ENCODE measurements around the gene AOC3. TPM values are rescaled to one million over a fixed set of nuclear protein-coding genes. Genes with fewer than 3 reads are reported as not detected.

AOC3 gene
- total RNA-seq, 2 donors from 2014 or later: 20.7 to 57.7 TPM

- no peak overlapping the region for H3K4me3 ChIP-seq
- no peak overlapping the region for H3K27ac ChIP-seq
- no peaks in the 10 kb centered on the region for H3K9me3 ChIP-seq
- DNase-seq (ENCODE audit: low spot score): no peak
- WGBS: 69% methylated on average over 6 of the region's 6 CpGs
- TF ChIP-seq POLR2A (IDR thresholded peaks at IDR 0.05): no peak
- TF ChIP-seq POLR2AphosphoS5 (IDR thresholded peaks at IDR 0.05): no peak
- TF ChIP-seq, protein P1, sequence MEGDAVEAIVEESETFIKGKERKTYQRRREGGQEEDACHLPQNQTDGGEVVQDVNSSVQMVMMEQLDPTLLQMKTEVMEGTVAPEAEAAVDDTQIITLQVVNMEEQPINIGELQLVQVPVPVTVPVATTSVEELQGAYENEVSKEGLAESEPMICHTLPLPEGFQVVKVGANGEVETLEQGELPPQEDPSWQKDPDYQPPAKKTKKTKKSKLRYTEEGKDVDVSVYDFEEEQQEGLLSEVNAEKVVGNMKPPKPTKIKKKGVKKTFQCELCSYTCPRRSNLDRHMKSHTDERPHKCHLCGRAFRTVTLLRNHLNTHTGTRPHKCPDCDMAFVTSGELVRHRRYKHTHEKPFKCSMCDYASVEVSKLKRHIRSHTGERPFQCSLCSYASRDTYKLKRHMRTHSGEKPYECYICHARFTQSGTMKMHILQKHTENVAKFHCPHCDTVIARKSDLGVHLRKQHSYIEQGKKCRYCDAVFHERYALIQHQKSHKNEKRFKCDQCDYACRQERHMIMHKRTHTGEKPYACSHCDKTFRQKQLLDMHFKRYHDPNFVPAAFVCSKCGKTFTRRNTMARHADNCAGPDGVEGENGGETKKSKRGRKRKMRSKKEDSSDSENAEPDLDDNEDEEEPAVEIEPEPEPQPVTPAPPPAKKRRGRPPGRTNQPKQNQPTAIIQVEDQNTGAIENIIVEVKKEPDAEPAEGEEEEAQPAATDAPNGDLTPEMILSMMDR (IDR thresholded peaks at IDR 0.05): no peak
- H3K4me1 ChIP-seq (replicated peaks): no peaks in the 10 kb centered on the region
- H3K36me3 ChIP-seq: no peaks in the 10 kb centered on the region
- no peaks in the 10 kb centered on the region for H3K27me3 ChIP-seq (replicated peaks; ENCODE audit: insufficient read depth)
- intact Hi-C loops (cut with DNase I): no loop called here
These were observed 53.1 kb downstream of the AOC3 start for GRCh38 chr17:42904110-42904469.

DNA sequence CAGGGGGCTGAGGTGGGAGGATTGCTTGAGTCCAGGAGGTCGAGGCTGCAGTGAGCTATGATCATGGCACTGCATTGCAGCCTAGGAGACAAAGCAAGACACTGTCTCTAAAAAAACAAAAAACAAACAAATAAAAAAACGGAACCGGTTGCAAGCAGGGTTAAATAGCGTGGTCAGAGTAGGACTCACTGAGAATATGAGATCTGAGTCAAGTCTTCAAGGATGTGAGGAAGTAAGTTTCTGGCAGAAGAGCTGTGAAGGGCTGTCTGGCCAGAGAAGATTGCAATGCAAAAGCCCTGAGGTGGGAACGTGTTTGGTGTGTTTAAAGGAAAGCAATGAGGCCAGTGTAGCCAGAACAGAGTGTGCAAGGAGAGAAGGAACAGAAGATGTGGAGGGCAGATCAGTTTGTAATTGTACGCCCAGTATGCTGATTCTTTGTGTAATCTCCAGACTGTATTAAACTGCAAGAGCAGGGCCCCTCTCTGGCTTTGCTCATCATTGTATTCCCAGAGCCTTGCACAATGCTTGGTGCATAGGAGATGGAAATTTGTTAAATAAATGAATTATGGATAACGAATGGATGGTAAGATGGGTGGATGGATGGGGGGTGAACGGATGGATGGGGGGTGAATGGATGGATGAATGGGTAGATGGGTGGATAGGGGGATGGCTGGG lies 55.9 kb downstream of the AOC3 start:
- no peak overlapping the region for H3K27ac ChIP-seq
- no peaks in the 10 kb centered on the region for H3K27me3 ChIP-seq (replicated peaks; ENCODE audit: insufficient read depth)
- intact Hi-C loops (cut with DNase I): no loop called here
- no peaks in the 10 kb centered on the region for H3K36me3 ChIP-seq
- DNase-seq (ENCODE audit: low spot score): no peak
- TF ChIP-seq, protein P1 (IDR thresholded peaks at IDR 0.05): no peak
- TF ChIP-seq POLR2AphosphoS5 (IDR thresholded peaks at IDR 0.05) (no peak), POLR2A (IDR thresholded peaks at IDR 0.05) (no peak)
- no peaks in the 10 kb centered on the region for H3K9me3 ChIP-seq
- no peaks in the 10 kb centered on the region for H3K4me1 ChIP-seq (replicated peaks)
- 55% methylated on average over 8 of the region's 8 CpGs for WGBS
- no peak overlapping the region for H3K4me3 ChIP-seq

Small RNA genes lying within 50 kb of the gene (microRNA-seq; reads per million reads assigned to microRNA genes)
- gene MIR6781: not detected

Small RNA genes lying within 50 kb of the gene (small RNA-seq; reads per million reads assigned to genes)
- gene MIR6781 (0 reads per million in 2 donors), gene RNU6-287P (0 reads per million in 2 donors)

Other genes with a start within 250 kb of the AOC3 start
- 100 to 1,000 TPM in 1 of 2 donors, 10 to 100 TPM in 1; 92.8 to 126 TPM for gene RETREG3, start 241.8 kb upstream of the AOC3 start, total RNA-seq
- 10 to 100 TPM; 38.7 to 78.4 TPM for gene TUBG1, start 241.5 kb upstream of the AOC3 start, total RNA-seq
- gene TUBG2, start 191.9 kb upstream of the AOC3 start, total RNA-seq: 10 to 100 TPM; 36.8 to 57.7 TPM
- 100 to 1,000 TPM in 1 of 2 donors, 10 to 100 TPM in 1; 87.4 to 102 TPM for gene PLEKHH3, start 174.2 kb upstream of the AOC3 start, total RNA-seq
- 1 to 10 TPM; 1.2 to 10.0 TPM for gene CCR10, start 169.4 kb upstream of the AOC3 start, total RNA-seq
- 1 to 10 TPM; 1.9 to 9.9 TPM for gene CNTNAP1, start 168.7 kb upstream of the AOC3 start, total RNA-seq
- 10 to 100 TPM; 28.5 to 61.2 TPM for gene EZH1, start 106.2 kb upstream of the AOC3 start, total RNA-seq
- gene RAMP2, start 90.0 kb upstream of the AOC3 start, total RNA-seq: 10 to 100 TPM; 16.3 TPM
- 10 to 100 TPM; 57.4 to 91.8 TPM for gene VPS25, start 77.8 kb upstream of the AOC3 start, total RNA-seq
- 10 to 100 TPM; 24.7 to 28.9 TPM for gene WNK4, start 70.6 kb upstream of the AOC3 start, total RNA-seq
- gene COA3, start 52.5 kb upstream of the AOC3 start, total RNA-seq: 100 to 1,000 TPM in 1 of 2 donors, 10 to 100 TPM in 1; 70.4 to 167 TPM
- gene CNTD1, start 52.3 kb upstream of the AOC3 start, total RNA-seq: 1 to 10 TPM; 1.4 to 7.7 TPM
- gene BECN1, start 26.9 kb upstream of the AOC3 start, total RNA-seq: 100 to 1,000 TPM in 1 of 2 donors, 10 to 100 TPM in 1; 93.9 to 139 TPM
- gene PSME3, start 17.8 kb upstream of the AOC3 start, total RNA-seq: 10 to 100 TPM; 68.5 to 71.1 TPM
- gene AOC2, start 6.6 kb upstream of the AOC3 start, total RNA-seq: 1 to 10 TPM in 1 of 2 donors, under 1 TPM in 1; 0.27 to 4.9 TPM
- not detected for gene G6PC1, start 49.6 kb downstream of the AOC3 start, total RNA-seq
- gene AARSD1, start 113.3 kb downstream of the AOC3 start, total RNA-seq: 10 to 100 TPM; 34.2 to 48.4 TPM
- gene PTGES3L, start 128.9 kb downstream of the AOC3 start, total RNA-seq: 1 to 10 TPM; 3.4 to 3.9 TPM
- gene RUNDC1, start 129.4 kb downstream of the AOC3 start, total RNA-seq: 10 to 100 TPM; 26.7 to 28.5 TPM
- 1,000 to 10,000 TPM in 1 of 2 donors, 100 to 1,000 TPM in 1; 571 to 1,082 TPM for gene RPL27, start 147.2 kb downstream of the AOC3 start, total RNA-seq
- 10 to 100 TPM; 35.6 to 40.1 TPM for gene IFI35, start 155.6 kb downstream of the AOC3 start, total RNA-seq
- gene VAT1, start 171.2 kb downstream of the AOC3 start, total RNA-seq: 100 to 1,000 TPM in 1 of 2 donors, 10 to 100 TPM in 1; 89.1 to 255 TPM
- gene RND2, start 174.0 kb downstream of the AOC3 start, total RNA-seq: 1 to 10 TPM; 1.6 to 4.3 TPM